ENCODE measurements around the gene PNPLA5.
"Not testable (repeated sequence)": the region's sequence is repeated elsewhere in the genome, so short reads cannot be mapped to it uniquely, and the experiment has no call there.

PNPLA5 gene

GRCh38 chr22:43876866-43877509 lies 14.8 kb downstream of the PNPLA5 start:
- Histone ChIP-seq H4K20me1 (ENCODE audit: insufficient read depth, low read length) (peaks cover 8% of the 10 kb centered on the region; the same call in 1 of the 2 replicates), H3K9ac (ENCODE audit: low read depth, low read length) (no peak overlapping the region), H3K79me2 (ENCODE audit: insufficient read depth, low read length) (no peaks in the 10 kb centered on the region), H3K36me3 (ENCODE audit: insufficient read depth, low read length) (no peaks in the 10 kb centered on the region), H3K4me2 (ENCODE audit: insufficient read depth, low read length) (no peak overlapping the region), H3K27me3 (ENCODE audit: insufficient read depth, low read length, poor library complexity) (peaks cover 3% of the 10 kb centered on the region), H3K4me1 (ENCODE audit: insufficient read depth, low read length) (no peaks in the 10 kb centered on the region), H3K27ac (ENCODE audit: low read length) (no peak overlapping the region), H3K9me3 (ENCODE audit: insufficient read depth, low read length, severe bottlenecking) (no peaks in the 10 kb centered on the region), H2AFZ (ENCODE audit: low read depth, low read length) (no peak overlapping the region), H3K4me3 (ENCODE audit: low read depth in 1 of 2, low read length in 2 of 2) (no peak overlapping the region)
- TF ChIP-seq EZH2 (IDR thresholded peaks at IDR 0.05; ENCODE audit: borderline replicate concordance, low read depth, low read length, severe bottlenecking) = no peak
- TF ChIP-seq CTCF (IDR thresholded peaks at IDR 0.05; ENCODE audit: borderline replicate concordance, extremely low read depth, low read length, poor library complexity, severe bottlenecking) = no peak
- ATAC-seq (ENCODE audit: insufficient read depth, low read depth) = no peak
- no peak for DNase-seq

GRCh38 chr22:43869799-43870198 lies 22.0 kb downstream of the PNPLA5 start:
- H3K4me3 ChIP-seq (ENCODE audit: low read depth in 1 of 2, low read length in 2 of 2) = no peak overlapping the region
- H3K9me3 ChIP-seq (ENCODE audit: insufficient read depth, low read length, severe bottlenecking) = no peaks in the 10 kb centered on the region
- TF ChIP-seq EZH2 (IDR thresholded peaks at IDR 0.05; ENCODE audit: borderline replicate concordance, low read depth, low read length, severe bottlenecking) (no peak), CTCF (IDR thresholded peaks at IDR 0.05; ENCODE audit: borderline replicate concordance, extremely low read depth, low read length, poor library complexity, severe bottlenecking) (no peak)
- ATAC-seq (ENCODE audit: insufficient read depth, low read depth) = no peak
- no peaks in the 10 kb centered on the region for H3K36me3 ChIP-seq (ENCODE audit: insufficient read depth, low read length)
- H3K9ac ChIP-seq (ENCODE audit: low read depth, low read length) = no peak overlapping the region
- no peaks in the 10 kb centered on the region for H3K4me1 ChIP-seq (ENCODE audit: insufficient read depth, low read length)
- H2AFZ ChIP-seq (ENCODE audit: low read depth, low read length) = no peak overlapping the region
- H3K27me3 ChIP-seq (ENCODE audit: insufficient read depth, low read length, poor library complexity) = no peaks in the 10 kb centered on the region
- H3K4me2 ChIP-seq (ENCODE audit: insufficient read depth, low read length) = no peak overlapping the region
- no peak for DNase-seq
- H3K79me2 ChIP-seq (ENCODE audit: insufficient read depth, low read length) = no peaks in the 10 kb centered on the region
- no peak overlapping the region for H3K27ac ChIP-seq (ENCODE audit: low read length)
- no peaks in the 10 kb centered on the region; the same call in 1 of the 2 replicates for H4K20me1 ChIP-seq (ENCODE audit: insufficient read depth, low read length)

- not testable (repeated sequence) for H3K4me3 ChIP-seq (ENCODE audit: low read depth in 1 of 2, low read length in 2 of 2); H3K9me3 ChIP-seq (ENCODE audit: insufficient read depth, low read length, severe bottlenecking); ATAC-seq (ENCODE audit: insufficient read depth, low read depth); DNase-seq; H3K27ac ChIP-seq (ENCODE audit: low read length); H4K20me1 ChIP-seq (ENCODE audit: insufficient read depth, low read length); H3K27me3 ChIP-seq (ENCODE audit: insufficient read depth, low read length, poor library complexity); H3K4me1 ChIP-seq (ENCODE audit: insufficient read depth, low read length); H3K36me3 ChIP-seq (ENCODE audit: insufficient read depth, low read length); H2AFZ ChIP-seq (ENCODE audit: low read depth, low read length); H3K79me2 ChIP-seq (ENCODE audit: insufficient read depth, low read length); H3K4me2 ChIP-seq (ENCODE audit: insufficient read depth, low read length); H3K9ac ChIP-seq (ENCODE audit: low read depth, low read length)
Measured at GRCh38 chr22:43869001-43869400, 22.8 kb downstream of the PNPLA5 start.

- Histone ChIP-seq H3K27ac (ENCODE audit: low read length) (no peak overlapping the region), H3K36me3 (ENCODE audit: insufficient read depth, low read length) (no peaks in the 10 kb centered on the region), H4K20me1 (ENCODE audit: insufficient read depth, low read length) (no peaks in the 10 kb centered on the region; the same call in 1 of the 2 replicates), H3K4me1 (ENCODE audit: insufficient read depth, low read length) (no peaks in the 10 kb centered on the region), H3K9me3 (ENCODE audit: insufficient read depth, low read length, severe bottlenecking) (no peaks in the 10 kb centered on the region), H3K4me3 (ENCODE audit: low read depth in 1 of 2, low read length in 2 of 2) (no peak overlapping the region), H3K4me2 (ENCODE audit: insufficient read depth, low read length) (no peak overlapping the region), H2AFZ (ENCODE audit: low read depth, low read length) (no peak overlapping the region), H3K9ac (ENCODE audit: low read depth, low read length) (no peak overlapping the region), H3K27me3 (ENCODE audit: insufficient read depth, low read length, poor library complexity) (no peaks in the 10 kb centered on the region), H3K79me2 (ENCODE audit: insufficient read depth, low read length) (no peaks in the 10 kb centered on the region)
- TF ChIP-seq CTCF (IDR thresholded peaks at IDR 0.05; ENCODE audit: borderline replicate concordance, extremely low read depth, low read length, poor library complexity, severe bottlenecking) (no peak), EZH2 (IDR thresholded peaks at IDR 0.05; ENCODE audit: borderline replicate concordance, low read depth, low read length, severe bottlenecking) (no peak)
- peak; percentile 78 for ATAC-seq (ENCODE audit: insufficient read depth, low read depth)
- DNase-seq = peak; percentile 65
Measured at GRCh38 chr22:43867839-43868635, 23.8 kb downstream of the PNPLA5 start.
